Subcutaneous adipose tissue (tissue), 4 donors: ENCODE data around the gene MAP3K5. TPM values are rescaled to one million over a fixed set of nuclear protein-coding genes. Genes with fewer than 3 reads are reported as not detected.

ENCODE experiments used
- total RNA-seq, 4 donors: library from RNA; depleted of rRNA; stranded (reverse); fragments of >200 nt; gene quantifications; one replicate each; pipeline ENCODE4 v1.1.0, GENCODE V29; 2016
- TF ChIP-seq, protein P1 (sequence below): fragments of 450-650 bp; IDR thresholded peaks from one replicate; pipeline ENCODE4 v1.5.1; 2016; ENCODE audit warnings: low read depth, mild to moderate bottlenecking, control low read depth, antibody characterized with exemption, moderate library complexity

Gene MAP3K5
- total RNA-seq, 4 donors from 2014 or later: 20.9 to 44.0 (median 37.1) TPM

DNA sequence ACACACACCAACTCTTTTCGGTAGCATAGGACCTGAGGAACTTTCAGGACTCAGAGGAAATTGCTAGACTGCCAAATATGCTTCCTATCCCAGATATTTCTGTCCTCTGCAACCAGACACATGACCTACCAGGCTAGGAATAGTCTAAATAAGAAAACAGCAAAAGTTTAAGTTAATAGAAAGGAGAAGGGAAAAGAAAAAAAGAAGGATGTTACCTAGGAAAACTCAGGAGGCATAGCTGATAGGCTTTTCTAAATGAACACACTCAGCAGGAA lies 74.6 kb downstream of the MAP3K5 start:
- TF ChIP-seq, protein P1, sequence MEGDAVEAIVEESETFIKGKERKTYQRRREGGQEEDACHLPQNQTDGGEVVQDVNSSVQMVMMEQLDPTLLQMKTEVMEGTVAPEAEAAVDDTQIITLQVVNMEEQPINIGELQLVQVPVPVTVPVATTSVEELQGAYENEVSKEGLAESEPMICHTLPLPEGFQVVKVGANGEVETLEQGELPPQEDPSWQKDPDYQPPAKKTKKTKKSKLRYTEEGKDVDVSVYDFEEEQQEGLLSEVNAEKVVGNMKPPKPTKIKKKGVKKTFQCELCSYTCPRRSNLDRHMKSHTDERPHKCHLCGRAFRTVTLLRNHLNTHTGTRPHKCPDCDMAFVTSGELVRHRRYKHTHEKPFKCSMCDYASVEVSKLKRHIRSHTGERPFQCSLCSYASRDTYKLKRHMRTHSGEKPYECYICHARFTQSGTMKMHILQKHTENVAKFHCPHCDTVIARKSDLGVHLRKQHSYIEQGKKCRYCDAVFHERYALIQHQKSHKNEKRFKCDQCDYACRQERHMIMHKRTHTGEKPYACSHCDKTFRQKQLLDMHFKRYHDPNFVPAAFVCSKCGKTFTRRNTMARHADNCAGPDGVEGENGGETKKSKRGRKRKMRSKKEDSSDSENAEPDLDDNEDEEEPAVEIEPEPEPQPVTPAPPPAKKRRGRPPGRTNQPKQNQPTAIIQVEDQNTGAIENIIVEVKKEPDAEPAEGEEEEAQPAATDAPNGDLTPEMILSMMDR: no peak

DNA sequence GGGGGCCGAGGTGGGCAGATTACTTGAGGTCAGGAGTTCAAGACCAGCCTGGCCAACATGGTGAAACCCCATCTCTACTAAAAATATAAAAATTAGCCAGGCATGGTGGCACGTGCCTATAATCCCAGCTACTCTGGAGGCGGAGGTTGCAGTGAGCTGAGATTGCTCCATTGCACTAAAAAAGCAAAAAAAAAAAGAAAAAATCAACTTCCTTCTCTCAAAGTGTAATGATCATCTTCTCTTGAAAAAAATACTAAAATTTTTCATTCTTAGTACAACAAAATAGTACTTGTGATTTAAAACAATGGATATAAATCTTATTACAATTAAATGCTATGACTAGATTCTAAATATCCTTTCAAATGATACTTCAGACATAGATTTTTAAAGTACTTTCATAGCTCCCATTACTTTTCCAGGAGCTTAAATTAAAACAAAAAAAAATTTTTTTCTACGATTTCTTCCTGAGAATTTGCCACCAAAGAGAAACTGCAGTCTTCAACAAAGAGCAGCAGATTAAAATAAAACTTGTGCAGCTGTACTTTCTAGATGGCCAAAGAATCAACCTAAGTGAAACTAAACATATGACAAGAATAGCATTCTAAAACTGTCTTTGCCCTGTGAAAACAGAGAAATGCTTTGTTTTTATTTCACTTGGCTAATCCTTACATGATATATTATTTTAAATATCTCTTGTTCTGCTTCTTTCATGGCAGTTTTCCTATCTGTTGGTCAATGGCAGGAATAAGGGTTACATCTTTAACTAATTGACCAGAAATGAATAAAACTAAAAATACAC lies 75.2 kb downstream of the MAP3K5 start:
- TF ChIP-seq, protein P1: no peak

DNA sequence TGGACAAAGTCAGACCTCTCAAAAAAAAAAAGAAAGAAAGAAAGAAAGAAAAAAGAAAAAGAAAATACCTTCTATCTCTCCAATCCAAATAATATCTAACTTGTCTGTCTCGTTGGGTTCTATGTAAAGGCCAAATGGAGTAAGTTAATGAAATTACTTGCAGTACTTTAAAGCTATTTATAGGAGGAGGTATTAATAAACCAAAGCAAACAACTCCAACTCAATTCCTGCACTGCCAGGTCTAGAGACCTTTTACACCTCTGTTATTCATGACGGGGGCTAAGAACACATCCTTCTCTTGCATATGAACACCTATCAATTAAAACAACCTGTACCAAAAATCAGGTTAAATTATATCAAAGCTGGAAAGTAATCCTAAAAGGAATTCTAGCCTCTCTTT lies 80.6 kb downstream of the MAP3K5 start:
- TF ChIP-seq, protein P1: no peak

DNA sequence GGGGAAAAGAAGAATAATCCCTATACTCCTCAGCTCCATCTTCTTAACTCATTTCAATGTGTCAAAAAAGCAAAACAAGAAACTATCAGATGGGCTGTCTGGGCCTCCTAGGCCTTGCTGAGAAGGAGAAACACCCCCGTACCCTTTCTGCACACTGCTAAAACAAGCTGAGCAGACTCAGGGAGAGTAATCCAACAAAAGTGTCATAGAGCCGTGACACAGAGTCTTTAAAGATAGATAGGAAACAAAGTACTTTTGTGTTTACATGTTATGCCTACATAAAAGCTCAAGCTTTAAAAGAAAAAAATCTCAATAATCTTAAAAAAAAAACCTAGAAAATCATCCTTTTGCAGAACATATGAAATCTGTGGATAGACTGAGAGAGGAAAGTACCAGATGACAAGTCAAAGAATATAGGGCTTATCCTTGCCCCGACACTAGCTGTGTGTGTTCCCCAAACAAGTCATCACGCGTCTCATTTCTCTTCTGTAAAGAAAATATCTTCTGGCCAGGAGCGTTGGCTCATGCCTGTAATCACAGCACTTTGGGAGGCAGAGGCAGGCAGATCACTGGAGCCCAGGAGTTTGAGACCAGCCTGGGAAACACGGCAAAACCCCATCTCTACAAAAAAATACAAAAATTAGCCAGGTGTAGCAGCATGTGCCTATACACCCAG lies 81.3 kb downstream of the MAP3K5 start:
- TF ChIP-seq, protein P1: no peak

DNA sequence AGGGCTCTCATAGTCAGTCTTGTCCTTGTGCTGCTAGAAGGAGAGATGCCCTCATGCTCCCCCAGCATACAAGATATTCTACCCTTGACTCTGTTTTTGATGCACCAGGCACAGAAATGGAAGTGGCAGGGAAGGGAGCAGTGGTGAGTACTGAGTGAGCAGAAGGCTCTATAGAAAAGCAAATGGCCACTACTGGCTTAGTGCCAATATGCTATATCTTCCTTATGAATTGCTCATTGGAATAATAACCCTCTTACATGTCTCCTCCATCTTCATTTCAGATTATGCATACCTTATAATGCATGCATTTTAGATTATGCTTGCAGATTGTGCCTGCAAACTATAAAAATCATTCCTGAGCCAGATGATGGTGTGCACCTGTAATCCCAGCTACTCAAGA lies 82.8 kb downstream of the MAP3K5 start:
- TF ChIP-seq, protein P1: no peak

DNA sequence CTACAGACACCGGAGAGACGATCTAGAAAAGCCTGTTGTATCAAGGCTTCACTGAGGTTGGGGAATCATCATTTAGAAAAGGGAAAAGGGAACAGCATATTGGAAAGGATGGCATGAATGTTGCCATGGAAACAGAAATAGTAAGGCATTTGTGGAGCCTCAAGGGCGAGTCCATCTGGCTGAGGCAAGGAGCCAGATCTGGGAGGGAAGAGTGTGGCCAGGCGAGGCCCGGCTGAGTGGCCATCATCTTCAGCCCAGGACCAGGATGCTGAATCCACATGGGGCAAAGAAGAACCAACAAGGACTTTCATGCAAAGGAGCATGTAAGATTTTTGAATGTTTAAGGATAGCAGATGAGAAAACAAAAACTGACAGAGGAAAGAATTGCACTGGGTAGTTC lies 85.8 kb downstream of the MAP3K5 start:
- TF ChIP-seq, protein P1: no peak

DNA sequence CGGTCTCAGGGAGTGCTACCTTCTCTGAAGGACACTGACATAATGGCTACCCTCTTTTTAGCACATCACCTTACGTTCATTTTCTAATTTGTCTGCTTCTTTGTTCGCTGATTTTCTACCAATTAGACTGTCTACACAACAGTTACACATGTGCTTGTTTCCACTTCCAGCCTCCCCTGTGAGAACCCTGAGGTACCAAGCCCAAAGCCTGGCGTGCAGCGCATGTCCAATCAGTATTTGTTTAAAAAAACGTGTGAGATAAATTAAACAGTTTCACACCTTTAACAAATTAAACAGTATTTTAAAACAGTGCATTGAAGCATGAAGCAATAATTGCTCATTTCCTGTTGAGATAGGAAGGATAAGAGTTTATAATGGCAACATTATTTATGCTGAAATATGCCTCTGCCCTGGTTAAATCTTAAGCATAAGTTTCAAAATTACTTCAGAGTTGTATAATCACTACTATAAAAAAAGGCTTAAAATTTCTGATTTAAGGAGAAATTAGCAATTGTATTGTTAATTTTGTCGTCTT lies 88.9 kb downstream of the MAP3K5 start:
- TF ChIP-seq, protein P1: no peak
